ENCODE data around the gene CRIP3. TPM values are rescaled to one million over a fixed set of nuclear protein-coding genes. Genes with fewer than 3 reads are reported as not detected.

Gene CRIP3
- total RNA-seq, 1 donor from 2014 or later: 0.75 TPM

- no peaks in the 10 kb centered on the region for H3K36me3 Mint-ChIP-seq (ENCODE audit: low read depth)
- H3K27me3 Mint-ChIP-seq (ENCODE audit: low read depth): no peaks in the 10 kb centered on the region
- H3K27ac Mint-ChIP-seq: no peak overlapping the region
- H3K4me3 Mint-ChIP-seq (ENCODE audit: low read depth): no peak overlapping the region
- no peaks in the 10 kb centered on the region for H3K9me3 Mint-ChIP-seq
- intact Hi-C loops (cut with micrococcal nuclease): loop anchor here (5.0 kb wide), 1 partner anchor 136 kb away; no protein-coding TSS in a partner anchor
- H3K4me1 Mint-ChIP-seq (ENCODE audit: low read depth): peaks cover 15% of the 10 kb centered on the region
- DNase-seq (ENCODE audit: low spot score): no peak
These were observed 47.4 kb downstream of the CRIP3 start for GRCh38 chr6:43261198-43261597.

GRCh38 chr6:43260791-43261190 lies 47.8 kb downstream of the CRIP3 start:
- Mint-ChIP-seq H3K36me3 (ENCODE audit: low read depth) (no peaks in the 10 kb centered on the region), H3K4me3 (ENCODE audit: low read depth) (no peak overlapping the region), H3K9me3 (no peaks in the 10 kb centered on the region), H3K4me1 (ENCODE audit: low read depth) (peaks cover 16% of the 10 kb centered on the region), H3K27me3 (ENCODE audit: low read depth) (no peaks in the 10 kb centered on the region), H3K27ac (no peak overlapping the region)
- DNase-seq (ENCODE audit: low spot score): no peak
- intact Hi-C loops (cut with micrococcal nuclease): loop anchor here (5.0 kb wide), 1 partner anchor 137 kb away; no protein-coding TSS in a partner anchor

- intact Hi-C loops (cut with micrococcal nuclease): no loop called here
- Mint-ChIP-seq H3K4me3 (ENCODE audit: low read depth) (no peak overlapping the region), H3K4me1 (ENCODE audit: low read depth) (peaks cover 26% of the 10 kb centered on the region), H3K36me3 (ENCODE audit: low read depth) (no peaks in the 10 kb centered on the region), H3K27ac (peak overlapping the region; percentile 6), H3K27me3 (ENCODE audit: low read depth) (no peaks in the 10 kb centered on the region), H3K9me3 (no peaks in the 10 kb centered on the region)
- DNase-seq (ENCODE audit: low spot score): no peak
These were observed 49.6 kb downstream of the CRIP3 start for GRCh38 chr6:43258807-43259686.

GRCh38 chr6:43258180-43258579 lies 50.4 kb downstream of the CRIP3 start:
- peak overlapping the region; percentile 74 for H3K27ac Mint-ChIP-seq
- intact Hi-C loops (cut with micrococcal nuclease): no loop called here
- no peak for DNase-seq (ENCODE audit: low spot score)
- H3K27me3 Mint-ChIP-seq (ENCODE audit: low read depth): no peaks in the 10 kb centered on the region
- H3K4me1 Mint-ChIP-seq (ENCODE audit: low read depth): peaks cover 30% of the 10 kb centered on the region
- H3K4me3 Mint-ChIP-seq (ENCODE audit: low read depth): no peak overlapping the region
- no peaks in the 10 kb centered on the region for H3K36me3 Mint-ChIP-seq (ENCODE audit: low read depth)
- H3K9me3 Mint-ChIP-seq: no peaks in the 10 kb centered on the region

- no peak for DNase-seq (ENCODE audit: low spot score)
- Mint-ChIP-seq H3K36me3 (ENCODE audit: low read depth) (no peaks in the 10 kb centered on the region), H3K4me1 (ENCODE audit: low read depth) (peaks cover 33% of the 10 kb centered on the region), H3K27ac (peak overlapping the region; percentile 74), H3K4me3 (ENCODE audit: low read depth) (no peak overlapping the region), H3K27me3 (ENCODE audit: low read depth) (no peaks in the 10 kb centered on the region), H3K9me3 (no peaks in the 10 kb centered on the region)
- intact Hi-C loops (cut with micrococcal nuclease): no loop called here
These were observed 51.1 kb downstream of the CRIP3 start for GRCh38 chr6:43257367-43258145.

GRCh38 chr6:43256670-43257366 lies 51.8 kb downstream of the CRIP3 start:
- peaks cover 3% of the 10 kb centered on the region for H3K27me3 Mint-ChIP-seq (ENCODE audit: low read depth)
- no peaks in the 10 kb centered on the region for H3K36me3 Mint-ChIP-seq (ENCODE audit: low read depth)
- intact Hi-C loops (cut with micrococcal nuclease): no loop called here
- no peak for DNase-seq (ENCODE audit: low spot score)
- peak overlapping the region; percentile 74 for H3K27ac Mint-ChIP-seq
- no peak overlapping the region for H3K4me3 Mint-ChIP-seq (ENCODE audit: low read depth)
- no peaks in the 10 kb centered on the region for H3K9me3 Mint-ChIP-seq
- peaks cover 33% of the 10 kb centered on the region for H3K4me1 Mint-ChIP-seq (ENCODE audit: low read depth)

Other genes starting within 250 kb of the CRIP3 start
- gene MRPL2, start 249.4 kb downstream of the CRIP3 start, total RNA-seq: 76.0 and 76.6 TPM in 2 replicates
- 11.7 and 14.1 TPM in 2 replicates for gene KLC4, start 249.2 kb downstream of the CRIP3 start, total RNA-seq
- gene PTK7, start 232.5 kb downstream of the CRIP3 start, total RNA-seq: 3.7 TPM in 2 replicates
- gene SRF, start 137.6 kb downstream of the CRIP3 start, total RNA-seq: 50.9 and 52.0 TPM in 2 replicates
- gene CUL9, start 126.6 kb downstream of the CRIP3 start, total RNA-seq: 34.3 and 37.4 TPM in 2 replicates
- 70.5 and 76.7 TPM in 2 replicates for gene DNPH1, start 79.3 kb downstream of the CRIP3 start, total RNA-seq
- 1.5 TPM in 2 replicates for gene TTBK1, start 65.3 kb downstream of the CRIP3 start, total RNA-seq
- not detected in 2 replicates for gene SLC22A7, start 10.6 kb downstream of the CRIP3 start, total RNA-seq
- gene ZNF318, start 60.8 kb upstream of the CRIP3 start, total RNA-seq: 11.5 and 13.2 TPM in 2 replicates
- 45.6 and 46.7 TPM in 2 replicates for gene ABCC10, start 118.7 kb upstream of the CRIP3 start, total RNA-seq
- gene DLK2, start 146.7 kb upstream of the CRIP3 start, total RNA-seq: 2.1 and 2.5 TPM in 2 replicates
- 36.0 and 42.7 TPM in 2 replicates for gene TJAP1, start 168.7 kb upstream of the CRIP3 start, total RNA-seq
- 0.11 and 0.21 TPM in 2 replicates for gene LRRC73, start 201.5 kb upstream of the CRIP3 start, total RNA-seq
- gene YIPF3, start 208.1 kb upstream of the CRIP3 start, total RNA-seq: 51.7 and 59.0 TPM in 2 replicates
- gene POLR1C, start 208.3 kb upstream of the CRIP3 start, total RNA-seq: 60.8 and 63.8 TPM in 2 replicates

Data from activated T-helper 2 cell treated with anti-CD3 and anti-CD28 coated beads, Interferon-gamma antibody, Interleukin-2, Interleukin-4, amounts not matched to agents 10 μg/mL and 5 μg/mL and 100 μg/mL, durations not matched to agents 14 hours and 24 hours and 36 hours (primary cell).